Nephron progenitor cell (in vitro differentiated cells): ENCODE measurements around the gene ZNF587.
"Not testable (repeated sequence)": the region's sequence is repeated elsewhere in the genome, so short reads cannot be mapped to it uniquely, and the experiment has no call there.

ENCODE experiments used
- DNase-seq: peaks from one replicate; pipeline ENCODE4 v3.0.0; 2021
- H3K27ac Mint-ChIP-seq: 2 replicates; pipeline ENCODE4 v1.8.0; 2021; ENCODE audit warnings: mild to moderate bottlenecking, moderate library complexity, mixed read lengths
- H3K27me3 Mint-ChIP-seq: 2 replicates; pipeline ENCODE4 v1.8.0; 2021; ENCODE audit warnings: mild to moderate bottlenecking, low read depth, mixed read lengths; ENCODE audit not compliant: poor library complexity
- H3K36me3 Mint-ChIP-seq: 2 replicates; pipeline ENCODE4 v1.8.0; 2021; ENCODE audit warnings: low read depth, mixed read lengths
- H3K4me1 Mint-ChIP-seq: 2 replicates; pipeline ENCODE4 v1.8.0; 2021; ENCODE audit warnings: mixed read lengths
- H3K4me3 Mint-ChIP-seq: 2 replicates; pipeline ENCODE4 v1.8.0; 2021; ENCODE audit warnings: mild to moderate bottlenecking, moderate library complexity, mixed read lengths
- H3K9me3 Mint-ChIP-seq: 2 replicates; pipeline ENCODE4 v1.8.0; 2021; ENCODE audit warnings: mild to moderate bottlenecking, moderate library complexity, mixed read lengths
- TF ChIP-seq, protein P1 (sequence below): fragments of 200-600 bp; sonication (generic); IDR thresholded peaks from 2 replicates; pipeline ENCODE4 v1.5.0; 2021; ENCODE audit warnings: antibody characterized with exemption

Gene ZNF587

DNA sequence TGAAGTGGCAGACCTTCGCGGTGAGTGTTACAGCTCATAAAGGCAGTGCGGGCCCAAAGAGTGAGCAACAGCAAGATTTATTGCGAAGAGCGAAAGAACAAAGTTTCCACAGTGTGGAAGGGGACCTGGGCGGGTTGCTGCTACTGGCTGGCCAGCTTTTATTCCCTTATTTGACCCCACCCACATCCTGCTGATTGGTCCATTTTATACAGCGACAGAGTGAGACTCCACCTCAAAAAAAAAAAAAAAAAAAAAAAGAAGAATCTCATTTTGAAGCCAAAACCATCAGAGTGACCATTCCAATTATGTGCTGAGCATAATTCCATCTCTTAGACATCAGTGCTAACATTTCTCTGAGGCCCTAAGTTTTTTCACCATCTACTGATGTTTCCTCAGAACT lies 33.0 kb upstream of the ZNF587 start:
- TF ChIP-seq, protein P1, sequence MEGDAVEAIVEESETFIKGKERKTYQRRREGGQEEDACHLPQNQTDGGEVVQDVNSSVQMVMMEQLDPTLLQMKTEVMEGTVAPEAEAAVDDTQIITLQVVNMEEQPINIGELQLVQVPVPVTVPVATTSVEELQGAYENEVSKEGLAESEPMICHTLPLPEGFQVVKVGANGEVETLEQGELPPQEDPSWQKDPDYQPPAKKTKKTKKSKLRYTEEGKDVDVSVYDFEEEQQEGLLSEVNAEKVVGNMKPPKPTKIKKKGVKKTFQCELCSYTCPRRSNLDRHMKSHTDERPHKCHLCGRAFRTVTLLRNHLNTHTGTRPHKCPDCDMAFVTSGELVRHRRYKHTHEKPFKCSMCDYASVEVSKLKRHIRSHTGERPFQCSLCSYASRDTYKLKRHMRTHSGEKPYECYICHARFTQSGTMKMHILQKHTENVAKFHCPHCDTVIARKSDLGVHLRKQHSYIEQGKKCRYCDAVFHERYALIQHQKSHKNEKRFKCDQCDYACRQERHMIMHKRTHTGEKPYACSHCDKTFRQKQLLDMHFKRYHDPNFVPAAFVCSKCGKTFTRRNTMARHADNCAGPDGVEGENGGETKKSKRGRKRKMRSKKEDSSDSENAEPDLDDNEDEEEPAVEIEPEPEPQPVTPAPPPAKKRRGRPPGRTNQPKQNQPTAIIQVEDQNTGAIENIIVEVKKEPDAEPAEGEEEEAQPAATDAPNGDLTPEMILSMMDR, result no peak
- Mint-ChIP-seq H3K27ac (peak overlapping the region; percentile 13), H3K4me3 (no peak overlapping the region), H3K4me1 (peaks cover 78% of the 10 kb centered on the region), H3K36me3 (peaks cover 22% of the 10 kb centered on the region), H3K27me3 (peaks cover 3% of the 10 kb centered on the region), H3K9me3 (no peaks in the 10 kb centered on the region)
- no peak for DNase-seq

DNA sequence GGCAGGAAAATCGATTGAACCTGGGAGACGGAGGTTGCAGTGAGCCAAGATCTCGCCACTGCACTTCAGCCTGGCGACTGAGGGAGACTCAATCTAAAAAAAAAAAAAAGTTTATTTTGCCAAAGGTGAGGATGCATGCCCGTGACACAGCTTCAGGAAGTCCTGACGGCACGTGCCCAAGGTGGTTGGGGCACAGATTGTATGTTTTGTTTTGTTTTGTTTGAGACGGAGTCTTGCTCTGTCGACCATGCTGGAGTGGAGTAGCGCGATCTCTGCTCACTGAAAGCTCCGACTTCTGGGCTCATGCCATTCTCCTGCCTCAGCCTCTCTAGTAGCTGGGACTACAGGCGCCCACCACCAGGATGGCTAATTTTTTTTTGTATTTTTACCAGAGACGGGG lies 31.7 kb upstream of the ZNF587 start:
- Mint-ChIP-seq H3K4me3 (peak overlapping the region; percentile 94), H3K9me3 (no peaks in the 10 kb centered on the region), H3K4me1 (peaks cover 82% of the 10 kb centered on the region), H3K27ac (peak overlapping the region; percentile 72), H3K36me3 (peaks cover 22% of the 10 kb centered on the region), H3K27me3 (peaks cover 3% of the 10 kb centered on the region)
- DNase-seq, result no peak
- TF ChIP-seq, protein P1, result no peak

DNA sequence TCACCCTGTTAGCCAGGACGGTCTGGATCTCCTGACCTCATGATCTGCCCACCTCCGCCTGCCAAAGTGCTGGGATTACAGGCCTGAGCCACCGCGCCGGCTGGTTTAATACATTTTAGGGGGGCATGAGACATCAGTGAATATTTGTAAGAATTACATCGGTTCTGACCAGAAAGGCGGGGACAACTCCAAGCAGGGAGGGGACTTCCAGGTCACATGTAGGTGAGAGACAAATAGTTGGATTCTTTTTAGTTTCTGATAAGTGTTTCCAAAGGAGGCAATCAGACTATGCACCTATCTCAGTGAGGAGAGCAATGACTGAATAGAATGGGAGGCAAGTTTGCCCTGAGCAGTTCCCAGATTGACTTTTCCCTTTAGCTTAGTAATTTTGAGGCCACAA lies 31.3 kb upstream of the ZNF587 start:
- no peak for DNase-seq
- Mint-ChIP-seq H3K27ac (peak overlapping the region; percentile 72), H3K4me1 (peaks cover 82% of the 10 kb centered on the region)

DNA sequence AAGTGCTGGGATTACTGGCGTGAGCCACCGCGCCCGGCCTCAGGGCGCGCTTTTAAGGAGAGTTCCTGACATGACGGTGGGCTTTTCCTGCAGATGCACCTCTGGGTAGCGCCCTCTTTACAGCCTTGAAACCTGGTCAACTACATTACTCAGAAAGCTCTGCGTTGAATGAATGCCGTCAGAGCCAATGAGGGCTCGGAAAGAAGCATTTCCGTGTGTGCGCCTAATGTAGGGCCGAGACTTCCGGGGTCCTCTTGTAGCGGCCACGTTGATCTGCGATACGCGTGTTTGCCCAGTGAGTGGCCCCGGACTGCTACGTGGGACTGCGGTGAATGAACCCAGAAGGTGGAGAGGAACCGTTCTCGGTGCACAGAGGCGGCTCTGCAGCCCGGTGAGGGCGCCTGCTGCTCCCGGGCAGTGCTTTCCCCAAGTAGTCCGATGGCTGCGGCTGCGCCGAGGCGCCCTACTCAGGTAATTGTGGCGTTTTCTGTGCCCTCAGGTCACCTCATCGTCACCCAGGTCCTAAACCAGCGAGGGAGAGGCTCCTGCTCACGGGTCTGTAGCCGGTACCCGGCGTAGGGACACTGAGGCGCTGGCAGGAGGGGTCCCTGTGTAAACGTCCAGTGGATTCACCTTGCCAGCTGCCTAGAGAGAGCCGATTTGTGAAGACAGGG lies 30.0 kb upstream of the ZNF587 start:
- peaks cover 3% of the 10 kb centered on the region for H3K27me3 Mint-ChIP-seq
- peaks cover 29% of the 10 kb centered on the region for H3K36me3 Mint-ChIP-seq
- H3K9me3 Mint-ChIP-seq, result no peaks in the 10 kb centered on the region

More for the DNA sequence above, 31.3 kb upstream of the ZNF587 start:
- Mint-ChIP-seq H3K27me3 (peaks cover 3% of the 10 kb centered on the region), H3K36me3 (peaks cover 24% of the 10 kb centered on the region), H3K4me3 (peak overlapping the region; percentile 94), H3K9me3 (no peaks in the 10 kb centered on the region)
- TF ChIP-seq, protein P1, result no peak

DNA sequence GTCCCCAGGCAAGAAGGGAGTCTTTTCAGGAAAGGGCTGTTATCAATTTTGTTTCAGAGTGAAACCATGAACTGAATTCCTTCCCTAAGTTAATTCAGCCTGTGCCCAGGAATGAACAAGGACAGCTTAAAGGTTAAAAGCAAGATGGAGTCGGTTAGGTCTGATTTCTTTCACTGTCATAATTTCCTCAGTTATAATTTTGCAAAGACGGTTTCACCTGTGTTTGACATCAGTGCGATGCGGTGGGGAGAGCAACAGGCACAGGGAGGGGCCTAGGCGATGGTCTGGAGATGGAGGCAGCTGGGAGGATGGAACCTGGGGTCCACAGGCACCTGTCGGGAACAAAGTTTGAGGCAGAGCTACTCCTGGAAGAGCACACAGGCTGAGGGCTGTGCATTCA lies 29.1 kb upstream of the ZNF587 start:
- TF ChIP-seq, protein P1, result no peak
- peaks cover 31% of the 10 kb centered on the region for H3K36me3 Mint-ChIP-seq
- H3K27ac Mint-ChIP-seq, result no peak overlapping the region
- DNase-seq, result no peak
- H3K9me3 Mint-ChIP-seq, result no peaks in the 10 kb centered on the region
- H3K27me3 Mint-ChIP-seq, result no peaks in the 10 kb centered on the region
- H3K4me3 Mint-ChIP-seq, result peak overlapping the region; percentile 94
- peaks cover 73% of the 10 kb centered on the region for H3K4me1 Mint-ChIP-seq

More for the DNA sequence above, 30.0 kb upstream of the ZNF587 start:
- H3K4me3 Mint-ChIP-seq, result peak overlapping the region; percentile 94
- TF ChIP-seq, protein P1, result no peak
- peaks cover 82% of the 10 kb centered on the region for H3K4me1 Mint-ChIP-seq
- DNase-seq, result peak; percentile 68
- peak overlapping the region; percentile 55 for H3K27ac Mint-ChIP-seq

DNA sequence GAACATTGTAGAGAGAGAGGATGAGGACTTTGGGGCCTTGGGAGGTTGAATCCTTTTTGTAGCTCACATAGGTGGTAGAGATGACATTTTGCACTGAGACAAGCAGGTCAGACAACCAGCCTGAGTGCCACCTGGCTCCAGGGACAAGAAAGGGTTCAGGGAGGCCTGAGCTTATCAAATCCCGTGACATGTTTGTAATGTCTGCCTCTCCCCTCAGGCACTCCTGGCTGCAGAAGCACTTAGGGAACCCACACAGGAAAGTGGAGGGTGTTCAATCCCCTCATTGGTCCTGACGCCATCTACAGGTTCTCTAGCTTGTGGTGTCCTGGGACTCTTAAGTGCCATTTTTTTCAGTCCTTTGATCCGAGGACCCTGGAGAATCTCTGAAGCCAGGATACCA lies 28.6 kb upstream of the ZNF587 start:
- not testable (repeated sequence) for H3K27ac Mint-ChIP-seq, DNase-seq, H3K27me3 Mint-ChIP-seq, H3K9me3 Mint-ChIP-seq
- peak overlapping the region; percentile 94 for H3K4me3 Mint-ChIP-seq
- H3K36me3 Mint-ChIP-seq, result peaks cover 35% of the 10 kb centered on the region
- peaks cover 73% of the 10 kb centered on the region for H3K4me1 Mint-ChIP-seq

DNA sequence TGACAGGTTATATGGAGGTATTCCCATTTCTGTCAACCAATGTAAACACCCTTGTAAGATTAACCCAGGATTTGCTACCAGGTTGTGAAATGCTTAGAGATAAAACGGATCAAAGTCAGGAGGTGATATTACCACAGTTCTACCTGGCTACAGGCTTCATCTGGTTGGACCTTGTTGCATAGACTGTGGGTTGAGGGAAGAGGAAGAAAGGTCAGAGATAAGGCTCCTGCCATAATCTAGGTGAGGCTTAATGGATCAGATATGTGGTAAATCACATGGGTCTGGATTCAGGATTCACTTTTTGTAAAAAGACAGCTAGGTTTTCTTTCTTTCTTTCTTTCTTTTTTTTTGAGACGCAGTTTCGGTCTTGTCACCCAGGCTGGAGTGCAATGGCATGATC lies 28.2 kb upstream of the ZNF587 start:
- H3K27ac Mint-ChIP-seq, H3K27me3 Mint-ChIP-seq, H3K4me3 Mint-ChIP-seq, DNase-seq, H3K9me3 Mint-ChIP-seq: not testable (repeated sequence)
- H3K4me1 Mint-ChIP-seq, result peaks cover 70% of the 10 kb centered on the region
- H3K36me3 Mint-ChIP-seq, result peaks cover 40% of the 10 kb centered on the region

DNA sequence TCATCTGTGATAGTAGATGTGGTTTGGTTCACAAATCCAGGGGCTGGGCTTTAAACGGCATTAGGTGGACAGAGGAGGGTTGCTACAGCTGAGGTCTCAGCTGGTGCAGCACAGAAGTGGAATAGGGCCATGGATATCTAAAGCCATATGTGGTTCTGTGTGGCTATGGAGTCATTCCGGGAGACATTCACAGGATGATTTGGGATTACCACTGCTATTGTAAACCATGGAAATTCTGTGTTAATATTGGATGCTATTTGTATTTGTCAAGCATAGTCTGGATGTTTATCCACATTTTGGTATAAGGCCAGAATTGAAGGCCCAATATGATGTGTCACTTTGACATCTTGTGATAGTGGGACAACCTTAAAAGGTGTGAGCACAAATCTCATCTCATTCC lies 26.5 kb upstream of the ZNF587 start:
- peak overlapping the region; percentile 19 for H3K27ac Mint-ChIP-seq
- H3K4me3 Mint-ChIP-seq, H3K27me3 Mint-ChIP-seq, DNase-seq, H3K9me3 Mint-ChIP-seq: not testable (repeated sequence)
- H3K4me1 Mint-ChIP-seq, result peaks cover 57% of the 10 kb centered on the region
- H3K36me3 Mint-ChIP-seq, result peaks cover 49% of the 10 kb centered on the region

DNA sequence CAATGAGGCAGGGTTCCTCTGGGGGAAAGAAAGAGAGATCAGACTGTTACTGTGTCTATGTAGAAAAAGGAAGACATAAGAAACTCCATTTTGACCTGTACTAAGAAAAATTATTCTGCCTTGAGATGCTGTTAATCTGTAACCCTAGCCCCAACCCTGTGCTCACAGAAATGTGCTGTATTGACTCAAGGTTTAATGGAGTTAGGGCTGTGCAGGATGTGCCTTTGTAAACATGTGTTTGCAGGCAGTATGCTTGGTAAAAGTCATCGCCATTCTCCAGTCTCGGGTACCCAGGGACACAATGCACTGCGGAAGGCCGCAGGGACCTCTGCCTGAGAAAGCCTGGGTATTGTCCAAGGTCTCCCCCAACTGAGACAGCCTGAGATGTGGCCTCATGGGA lies 26.1 kb upstream of the ZNF587 start:
- peaks cover 53% of the 10 kb centered on the region for H3K4me1 Mint-ChIP-seq
- H3K36me3 Mint-ChIP-seq, result peaks cover 50% of the 10 kb centered on the region
- not testable (repeated sequence) for H3K4me3 Mint-ChIP-seq, H3K27me3 Mint-ChIP-seq, H3K27ac Mint-ChIP-seq, DNase-seq, H3K9me3 Mint-ChIP-seq
